Skeletal muscle cell (primary cell): ENCODE measurements around the gene ZNF74.
"Not testable (repeated sequence)": the region's sequence is repeated elsewhere in the genome, so short reads cannot be mapped to it uniquely, and the experiment has no call there.

Source experiments
- DNase-seq: peaks from one replicate; pipeline ENCODE4 v3.0.0-alpha.2; 2010; ENCODE audit warnings: low read depth
- H3K4me3 ChIP-seq: 2 replicates; pipeline ENCODE4 v1.5.1; 2011; ENCODE audit warnings: low read depth, mild to moderate bottlenecking, control low read depth, low read length, moderate library complexity

Gene ZNF74

DNA sequence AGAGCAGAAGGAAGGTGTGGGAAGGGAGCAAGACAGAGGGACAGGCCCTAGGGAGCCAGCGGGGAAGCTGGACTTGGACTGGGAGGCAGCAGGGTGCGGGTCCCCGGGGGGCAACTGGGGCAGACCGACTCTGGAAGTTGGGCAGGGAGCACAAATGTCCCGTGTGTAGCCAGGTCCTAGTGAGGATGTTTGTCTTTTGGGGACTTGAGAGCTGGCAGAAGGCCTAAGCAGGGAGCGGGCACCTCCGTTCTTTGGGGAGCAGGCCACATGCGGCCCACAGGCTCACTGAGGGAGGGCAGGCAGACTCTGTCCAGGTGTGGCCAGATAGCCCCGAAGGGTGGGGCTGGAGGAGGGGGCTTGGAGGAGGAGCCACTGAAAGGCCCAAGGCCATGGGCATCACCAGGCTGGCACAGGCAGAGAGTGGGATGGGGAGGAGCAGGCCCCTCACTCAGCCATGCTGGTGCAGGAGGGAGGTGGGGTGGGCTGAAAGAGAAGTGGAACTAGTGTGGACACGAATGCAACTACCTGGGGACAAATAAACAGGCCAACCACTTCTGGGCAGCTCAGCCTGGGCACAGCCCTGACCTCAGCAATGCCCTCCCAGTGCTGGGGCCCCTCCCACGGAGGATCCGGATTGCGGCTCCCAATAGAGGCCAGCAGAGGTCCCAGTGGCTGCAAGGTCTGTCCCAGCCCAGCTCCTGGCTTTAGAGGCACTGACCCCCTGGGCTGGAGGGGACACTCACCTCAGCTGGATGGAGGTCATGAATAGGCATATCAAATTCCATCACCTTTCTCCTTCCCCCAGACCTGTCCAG, 44.9 kb downstream of the ZNF74 start:
- H3K4me3 ChIP-seq, result peak overlapping the region; percentile 97
- DNase-seq, result no peak

DNA sequence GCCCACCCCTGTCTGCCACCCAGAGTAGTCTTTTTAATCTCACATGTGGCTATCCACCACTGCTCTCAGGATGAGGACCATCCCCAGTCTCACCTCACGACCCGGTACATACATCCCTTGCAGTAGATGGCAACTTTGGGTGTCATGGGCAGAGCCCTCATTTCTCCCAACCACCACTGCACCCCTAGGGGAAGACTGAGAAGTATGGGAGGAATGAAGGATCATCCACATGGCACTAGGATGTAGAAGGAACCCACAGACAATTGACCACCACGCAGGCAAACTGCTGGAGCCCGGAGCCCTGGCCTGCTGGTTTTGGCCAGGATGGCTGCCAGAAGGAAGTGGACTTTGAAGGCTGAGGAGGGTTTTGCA, 45.6 kb downstream of the ZNF74 start:
- no peak overlapping the region for H3K4me3 ChIP-seq
- DNase-seq, result no peak

DNA sequence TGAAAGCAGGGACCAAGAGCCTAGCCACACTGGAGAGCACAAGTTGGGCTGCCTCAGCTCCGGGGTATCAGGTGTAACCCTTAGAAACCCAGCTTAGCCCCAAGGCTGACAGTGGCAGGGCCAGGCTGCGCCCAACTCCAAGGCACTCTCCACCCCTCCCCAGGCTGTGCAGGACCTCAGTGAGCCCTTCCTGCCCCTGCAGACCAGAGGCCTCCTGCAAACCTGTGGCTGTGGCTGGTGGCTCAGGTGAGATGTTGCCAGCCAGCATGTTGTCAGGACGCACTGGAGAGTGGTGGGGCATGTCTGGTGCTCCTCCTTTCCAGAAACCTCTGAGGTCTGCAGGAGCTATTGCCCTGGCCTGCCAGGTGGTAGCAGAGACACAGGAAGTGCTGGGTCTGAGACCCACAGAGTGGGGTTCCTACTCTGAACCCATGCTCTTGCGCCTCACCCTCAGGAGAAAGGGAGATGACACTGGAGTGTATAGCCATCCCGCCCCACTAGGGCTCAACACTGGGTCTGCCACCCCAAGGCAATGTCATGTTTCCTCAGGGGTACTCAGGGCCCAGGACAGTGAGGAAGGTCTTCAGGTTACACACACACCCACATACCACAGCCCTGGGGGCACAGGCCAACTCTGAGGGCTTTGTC, 46.1 kb downstream of the ZNF74 start:
- no peak overlapping the region for H3K4me3 ChIP-seq
- DNase-seq, result no peak

DNA sequence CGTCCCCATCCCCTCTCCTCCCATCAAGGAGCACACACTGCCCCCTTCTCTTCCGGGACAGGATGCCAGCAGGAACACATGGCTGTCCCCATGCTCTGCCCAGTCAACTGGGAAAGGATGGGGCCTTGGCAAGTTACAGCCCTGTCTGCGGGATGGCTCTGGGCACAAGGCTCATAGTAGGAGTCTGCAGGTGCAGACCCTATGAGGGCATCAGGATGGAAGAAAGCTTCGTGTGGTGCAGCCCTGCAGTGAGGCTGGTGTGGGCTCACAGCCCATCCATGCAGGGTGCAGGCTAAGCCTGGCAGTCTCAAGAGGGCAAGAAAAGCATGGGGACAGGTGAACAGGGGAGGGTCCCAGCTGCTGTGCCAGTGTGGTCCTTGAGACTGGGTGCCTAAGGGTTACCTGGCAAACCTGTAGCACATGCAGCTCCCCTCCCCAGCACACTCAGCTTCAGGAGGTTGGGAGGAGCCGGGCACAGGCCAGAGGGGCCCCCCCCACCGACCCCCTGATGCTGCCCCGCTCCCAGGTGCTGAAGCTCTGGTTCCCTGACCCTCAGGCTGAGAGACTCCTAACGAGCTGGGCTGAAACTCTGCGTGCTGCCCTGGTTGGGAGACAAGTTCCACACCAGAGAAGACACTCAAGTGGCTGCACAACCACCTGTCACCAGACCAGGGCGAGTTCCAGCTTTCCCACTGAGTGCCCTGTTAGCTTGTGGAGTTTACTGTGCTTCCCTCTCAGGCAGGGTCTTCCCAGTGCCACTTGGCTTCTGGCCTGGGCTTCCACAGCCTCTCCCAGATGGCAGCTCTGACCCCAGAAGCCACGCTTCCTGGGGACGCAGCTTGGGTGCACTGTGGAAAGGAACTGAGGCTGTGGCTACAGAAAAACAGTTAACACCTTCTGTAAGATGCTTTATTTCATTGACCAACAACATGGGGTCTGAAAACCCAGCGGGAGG, 47.0 kb downstream of the ZNF74 start:
- H3K4me3 ChIP-seq, result no peak overlapping the region
- no peak for DNase-seq

DNA sequence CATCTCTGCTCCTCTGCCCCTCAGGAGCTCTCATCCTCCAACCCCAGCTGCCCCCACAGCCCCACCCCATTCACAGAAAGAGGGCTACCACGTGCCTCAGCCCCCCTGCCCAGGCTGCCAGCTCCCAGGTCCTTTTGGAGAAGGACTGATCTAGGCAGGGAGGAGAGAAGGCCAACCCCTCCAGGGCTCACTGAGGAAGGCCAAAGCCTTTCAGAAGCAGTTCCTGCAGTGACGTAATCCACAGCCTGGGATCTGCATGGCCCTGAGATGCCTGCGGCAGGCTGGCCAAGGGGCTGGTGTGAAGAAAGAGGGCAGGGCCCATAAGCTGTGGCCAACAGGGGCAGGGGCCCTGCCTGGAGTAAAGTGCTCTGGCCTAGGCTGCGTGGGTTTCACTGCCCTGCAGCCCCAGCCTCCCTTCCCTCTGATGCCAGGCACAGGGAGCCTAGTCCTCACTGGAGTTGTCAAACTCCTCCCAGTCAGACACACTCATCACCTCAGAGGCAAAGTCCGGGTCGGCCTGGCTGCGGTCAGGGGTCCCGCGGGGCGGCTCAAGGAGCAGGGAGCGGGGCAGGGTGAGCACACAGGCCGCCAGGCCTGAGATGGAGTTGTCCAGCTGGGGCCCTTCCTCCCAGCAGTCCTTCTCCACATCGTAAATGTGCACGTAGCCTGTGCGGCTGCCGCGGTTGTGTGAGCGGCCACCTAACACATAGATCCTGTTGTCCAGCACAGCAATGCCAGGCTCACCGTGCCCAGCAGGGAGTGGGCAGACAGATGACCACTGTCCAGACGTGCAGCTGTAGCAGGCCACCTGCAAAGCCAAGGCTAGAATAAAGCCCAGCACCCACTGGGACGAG, 47.9 kb downstream of the ZNF74 start:
- no peak for DNase-seq
- H3K4me3 ChIP-seq, result no peak overlapping the region

DNA sequence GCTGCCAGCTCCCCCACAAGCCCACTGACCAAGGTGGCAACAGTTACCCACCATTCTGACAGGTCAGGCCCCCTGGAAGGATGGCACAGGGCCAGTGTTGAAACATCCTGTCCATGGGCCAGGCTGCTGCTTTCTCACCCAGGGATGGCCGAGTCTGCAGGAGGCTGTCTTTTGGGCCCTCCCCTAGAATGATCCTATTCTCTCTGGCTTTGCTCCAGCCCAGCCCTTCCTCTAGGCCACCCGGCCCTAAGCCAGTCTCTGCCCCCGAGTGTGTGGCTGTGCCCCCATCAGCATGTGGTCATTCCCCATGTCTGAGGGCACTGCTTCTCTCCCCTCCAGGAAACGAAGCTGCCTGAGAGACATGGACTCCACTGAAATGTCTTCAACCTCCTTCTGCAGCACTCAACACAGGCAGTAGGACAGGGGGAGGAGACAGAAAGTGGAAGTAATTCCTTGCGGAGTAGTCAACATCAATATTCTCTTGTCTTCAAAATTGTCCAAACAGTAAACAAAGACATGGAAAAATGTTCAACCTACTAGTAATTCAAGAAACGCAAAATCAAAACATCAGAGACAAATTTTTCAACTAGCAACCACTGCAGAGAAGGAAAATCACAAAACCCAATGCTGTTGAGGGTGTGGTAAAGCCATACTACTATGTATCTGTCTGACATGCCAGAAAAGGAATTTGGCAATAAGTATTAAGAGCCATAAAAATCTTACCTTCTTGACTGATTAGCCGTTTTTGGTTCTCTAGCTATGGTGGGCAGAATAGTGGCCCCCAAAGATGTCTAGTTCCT, 48.7 kb downstream of the ZNF74 start:
- H3K4me3 ChIP-seq, result no peak overlapping the region
- DNase-seq, result no peak

DNA sequence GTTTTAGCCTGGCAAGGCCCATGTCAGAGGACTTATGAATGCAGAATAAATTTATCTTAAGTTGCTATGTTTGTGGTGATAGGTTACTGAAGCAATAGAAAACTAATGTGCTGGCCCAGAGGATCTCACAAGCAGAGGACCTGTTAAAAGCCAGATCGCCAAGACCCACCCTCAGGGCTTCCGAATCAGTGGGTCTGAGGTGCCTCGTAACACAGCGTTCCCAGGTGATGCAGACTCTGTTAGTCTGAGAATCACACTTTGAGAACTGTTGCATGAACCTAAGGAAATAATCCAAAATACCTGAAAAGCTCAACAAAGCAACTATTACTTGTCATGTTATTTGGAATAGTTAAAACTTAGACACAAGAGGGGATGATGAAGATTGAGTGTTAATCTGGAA, 50.4 kb downstream of the ZNF74 start:
- no peak for DNase-seq
- H3K4me3 ChIP-seq, result no peak overlapping the region

DNA sequence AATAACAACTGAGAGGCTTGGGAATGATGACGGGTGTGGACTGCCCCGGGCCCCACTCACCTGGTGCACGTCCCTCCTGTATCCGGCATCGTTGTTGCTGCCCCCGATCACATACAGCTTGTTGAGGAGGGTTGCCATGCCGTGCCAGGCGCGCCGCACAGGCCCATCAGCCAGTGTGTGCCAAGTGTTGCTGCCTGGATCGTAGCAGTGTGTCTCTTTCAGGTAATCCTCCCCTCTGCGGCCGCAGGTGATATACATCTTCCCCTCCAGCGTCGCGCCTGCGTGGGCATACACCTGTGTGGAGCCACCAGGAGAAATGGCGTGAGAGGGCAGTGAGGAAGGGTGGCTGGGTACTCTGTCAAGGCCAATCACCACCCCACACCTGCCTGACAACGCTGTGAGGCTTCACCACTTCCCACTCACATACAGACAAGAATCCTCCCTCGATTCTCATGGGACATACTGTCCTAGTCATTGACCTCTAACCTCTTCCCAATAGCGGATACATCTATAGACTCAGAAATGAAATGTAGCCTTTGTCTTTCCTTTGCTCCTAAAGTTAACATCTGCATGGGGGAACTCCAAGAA, 52.5 kb downstream of the ZNF74 start:
- no peak for DNase-seq
- H3K4me3 ChIP-seq, result no peak overlapping the region

DNA sequence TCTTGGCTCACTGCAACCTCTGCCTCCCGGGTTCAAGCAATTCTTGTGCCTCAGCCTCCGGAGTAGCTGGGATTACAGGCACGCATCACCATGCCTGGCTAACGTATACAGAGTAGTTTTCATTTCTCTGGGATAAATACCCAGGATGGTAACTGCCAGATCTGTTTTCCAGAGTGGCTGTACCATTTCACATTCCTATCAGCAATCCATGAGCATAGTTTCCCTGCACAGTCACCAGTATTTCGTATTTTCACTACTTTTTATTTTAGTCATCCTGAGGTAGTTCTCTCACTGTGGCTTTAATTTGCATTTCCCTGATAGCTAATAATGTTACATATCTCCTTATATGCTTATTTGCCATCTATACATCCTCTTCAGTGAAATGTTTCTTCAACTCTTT, 54.7 kb downstream of the ZNF74 start:
- no peak for DNase-seq
- no peak overlapping the region for H3K4me3 ChIP-seq

DNA sequence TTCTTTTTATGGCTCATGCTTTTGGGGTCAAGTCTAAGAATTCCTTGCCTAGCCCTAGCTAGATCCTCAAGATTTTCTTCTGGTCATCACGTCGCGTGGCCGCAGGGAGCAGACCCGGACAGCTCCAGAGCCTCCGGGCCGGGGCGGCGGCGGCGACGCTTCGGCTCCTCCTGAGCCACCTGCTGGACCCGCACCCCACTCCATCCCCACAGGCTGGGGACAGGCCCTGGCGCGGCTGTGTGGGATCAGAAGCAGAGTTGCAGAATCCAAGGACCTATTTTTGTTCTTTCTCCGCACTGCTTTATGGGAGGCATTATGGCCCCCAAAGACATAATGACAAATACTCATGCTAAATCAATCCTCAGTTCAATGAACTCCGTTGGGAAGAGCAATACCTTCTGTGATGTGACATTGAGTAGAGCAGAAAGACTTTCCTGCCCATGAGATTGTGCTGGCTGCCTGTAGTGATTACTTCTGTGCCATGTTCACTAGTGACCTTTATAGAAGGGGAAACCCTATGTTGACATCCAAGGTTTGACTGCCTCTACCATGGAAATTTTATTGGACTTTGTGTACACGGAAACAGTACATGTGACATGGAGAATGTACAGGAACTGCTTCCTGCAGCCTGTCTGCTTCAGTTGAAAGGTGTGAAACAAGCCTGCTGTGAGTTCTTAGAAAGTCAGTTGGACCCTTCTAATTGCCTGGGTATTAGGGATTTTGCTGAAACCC, 56.0 kb downstream of the ZNF74 start:
- H3K4me3 ChIP-seq, result no peak overlapping the region
- DNase-seq, result no peak

DNA sequence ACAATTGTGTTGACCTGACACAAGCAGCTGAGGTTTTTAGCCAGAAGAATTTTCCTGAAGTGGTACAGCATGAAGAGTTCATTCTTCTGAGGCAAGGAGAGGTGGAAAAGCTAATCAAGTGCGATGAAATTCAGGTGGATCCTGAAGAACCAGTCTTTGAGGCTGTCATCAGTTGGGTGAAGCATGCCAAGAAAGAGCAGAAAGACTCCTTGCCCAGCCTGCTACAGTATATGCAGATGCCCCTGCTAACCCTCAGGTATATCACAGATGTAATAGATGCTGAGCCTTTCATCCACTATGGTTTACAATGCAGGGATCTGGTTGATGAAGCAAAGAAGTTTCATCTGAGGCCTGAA, 56.6 kb downstream of the ZNF74 start:
- DNase-seq, result no peak
- H3K4me3 ChIP-seq, result no peak overlapping the region

DNA sequence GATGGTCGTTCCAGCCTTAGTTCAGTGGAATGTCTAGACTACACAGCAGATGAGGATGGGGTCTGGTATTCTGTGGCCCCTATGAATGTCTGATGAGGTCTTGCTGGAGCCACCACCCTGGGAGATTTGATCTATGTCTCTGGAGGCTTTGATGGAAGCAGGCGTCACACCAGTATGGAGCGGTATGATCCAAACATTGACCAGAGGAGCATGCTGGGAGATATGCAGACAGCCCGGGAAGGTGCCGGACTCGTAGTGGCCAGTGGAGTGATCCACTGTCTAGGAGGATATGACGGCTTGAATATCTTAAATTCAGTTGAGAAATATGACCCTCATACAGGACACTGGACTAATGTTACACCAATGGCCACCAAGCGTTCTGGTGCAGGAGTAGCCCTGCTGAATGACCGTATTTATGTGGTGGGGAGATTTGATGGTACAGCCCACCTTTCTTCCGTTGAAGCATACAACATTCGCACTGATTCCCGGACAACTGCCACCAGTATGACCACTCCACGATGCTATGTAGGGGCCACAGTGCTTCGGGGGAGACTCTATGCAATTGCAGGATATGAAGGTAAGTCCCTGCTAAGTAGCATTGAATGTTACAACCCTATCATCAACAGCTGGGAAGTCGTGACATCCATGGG, 57.3 kb downstream of the ZNF74 start:
- not testable (repeated sequence) for H3K4me3 ChIP-seq, DNase-seq

DNA sequence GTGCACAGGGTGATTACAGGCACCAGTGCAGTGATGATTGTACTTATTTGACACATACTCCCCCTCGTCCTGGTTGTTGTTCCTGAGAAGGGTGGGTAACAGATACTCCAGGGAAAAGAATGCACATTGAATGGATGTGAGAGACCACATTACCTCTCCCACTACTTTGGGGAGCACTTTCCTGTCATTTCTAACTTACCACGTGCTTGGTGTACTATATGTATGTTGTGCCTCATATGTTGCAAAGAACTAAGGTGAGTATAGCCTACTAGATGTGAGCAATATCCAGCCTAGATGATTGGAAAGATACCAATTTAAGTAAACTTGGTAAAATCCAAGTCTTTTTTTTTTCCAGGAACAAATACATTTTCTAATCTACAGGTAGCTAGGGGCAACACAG, 58.0 kb downstream of the ZNF74 start:
- no peak for DNase-seq
- H3K4me3 ChIP-seq, result no peak overlapping the region

DNA sequence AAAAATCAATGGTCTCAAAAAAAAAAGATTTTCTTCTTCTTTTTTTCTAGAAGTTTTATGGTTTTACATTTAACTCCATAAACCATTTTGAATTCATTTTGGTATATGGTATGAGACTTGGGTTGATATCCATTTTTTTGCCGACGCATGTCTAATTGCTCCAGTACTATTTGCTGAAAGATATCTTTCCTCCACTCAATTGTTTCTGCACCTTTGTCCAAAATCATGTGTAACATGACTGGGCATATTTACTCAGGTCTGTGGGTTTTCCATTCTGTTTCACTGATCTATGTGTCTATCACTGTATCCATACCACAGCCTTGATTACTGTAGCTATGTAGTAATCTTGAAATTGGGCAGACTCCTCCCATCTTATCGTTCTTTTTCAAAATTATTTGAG, 59.3 kb downstream of the ZNF74 start:
- no peak overlapping the region for H3K4me3 ChIP-seq
- no peak for DNase-seq

DNA sequence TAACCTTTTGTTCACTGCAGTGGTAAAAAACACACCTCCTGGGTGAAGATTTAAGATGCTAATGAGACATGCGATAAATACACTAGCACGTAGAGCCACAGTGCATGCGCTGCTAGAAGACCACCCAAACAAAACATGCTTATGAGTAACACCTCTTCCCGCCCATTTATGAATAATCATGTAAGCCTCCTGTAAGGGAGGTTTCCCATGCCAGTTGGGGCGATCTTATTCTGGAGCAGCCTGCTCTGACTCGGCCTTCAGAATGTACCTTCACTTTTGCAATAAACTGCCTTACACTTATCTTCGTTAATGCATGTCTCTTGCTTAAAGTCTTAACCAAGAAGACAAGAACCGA, 61.7 kb downstream of the ZNF74 start:
- DNase-seq, result no peak
- H3K4me3 ChIP-seq, result no peak overlapping the region

DNA sequence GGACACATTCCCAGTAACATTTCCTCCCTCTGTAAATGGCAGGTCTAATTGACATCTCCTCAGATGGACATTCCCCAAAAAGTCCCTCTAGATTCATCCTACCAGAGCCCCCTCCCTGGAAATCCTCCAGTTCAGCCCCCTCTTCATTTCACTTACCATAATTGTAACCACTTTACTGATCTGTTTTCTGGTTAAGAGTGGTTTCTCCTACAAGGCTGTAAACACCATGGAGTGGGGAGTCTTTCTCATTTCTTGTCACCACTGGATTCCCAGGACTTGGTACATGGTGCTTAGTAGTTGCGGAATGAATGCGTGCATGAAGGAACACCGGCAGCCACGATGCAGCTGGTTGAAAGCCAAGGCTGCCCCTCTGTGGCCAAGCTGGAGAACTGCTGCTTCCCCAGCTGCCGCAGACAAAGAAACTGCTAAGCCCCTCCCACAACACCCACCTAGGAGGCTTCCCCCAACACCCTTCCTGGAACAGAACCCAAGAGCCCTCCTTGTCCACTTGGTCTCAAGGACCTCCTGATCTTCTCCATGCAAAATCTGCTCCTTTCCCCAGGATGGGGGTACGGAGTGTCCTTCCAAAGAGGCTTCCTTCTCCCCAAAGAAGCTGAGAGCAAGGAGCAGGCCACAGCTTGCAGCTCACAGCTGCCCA, 62.2 kb downstream of the ZNF74 start:
- H3K4me3 ChIP-seq, result no peak overlapping the region
- DNase-seq, result peak; percentile 55

DNA sequence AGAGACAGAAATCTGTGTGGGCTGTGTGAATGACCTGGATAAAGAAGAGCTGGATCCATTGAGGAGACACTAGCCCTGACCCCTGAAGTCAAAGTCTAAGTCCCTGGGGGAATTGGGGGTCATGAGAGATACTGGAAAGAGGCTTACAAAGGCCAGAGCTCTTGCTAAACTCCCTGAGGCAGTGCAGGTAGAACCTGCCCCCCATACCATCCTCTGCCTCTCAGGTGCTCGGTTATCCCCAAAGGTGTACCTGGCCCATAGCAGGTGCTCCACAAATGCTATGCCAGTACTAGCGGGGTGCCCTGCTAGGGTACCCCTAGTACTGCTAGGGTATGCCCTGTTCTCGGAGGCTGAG, 62.7 kb downstream of the ZNF74 start:
- no peak for DNase-seq
- H3K4me3 ChIP-seq, result no peak overlapping the region
